T-helper 2 cell treated with Interferon-gamma antibody and Interleukin-4, amounts not matched to agents 5 μg/mL and 100 μg/mL, for 36 hours (primary cell): ENCODE results near the gene PSMB9.

Experiments
- DNase-seq: peaks from one replicate; pipeline ENCODE4 v3.0.0; 2021; ENCODE audit warnings: low spot score
- H3K27ac Mint-ChIP-seq: one replicate; pipeline ENCODE4 v1.8.0; 2021; ENCODE audit warnings: mild to moderate bottlenecking, mixed read lengths
- H3K27me3 Mint-ChIP-seq: one replicate; pipeline ENCODE4 v1.8.0; 2021; ENCODE audit warnings: low read depth, mixed read lengths
- H3K36me3 Mint-ChIP-seq: one replicate; pipeline ENCODE4 v1.8.0; 2021; ENCODE audit warnings: low read depth, mixed read lengths
- H3K4me1 Mint-ChIP-seq: one replicate; pipeline ENCODE4 v1.8.0; 2021; ENCODE audit warnings: low read depth, mixed read lengths
- H3K4me3 Mint-ChIP-seq: one replicate; pipeline ENCODE4 v1.8.0; 2022; ENCODE audit warnings: mild to moderate bottlenecking, moderate library complexity, mixed read lengths
- H3K9me3 Mint-ChIP-seq: one replicate; pipeline ENCODE4 v1.8.0; 2021; ENCODE audit warnings: mixed read lengths

The PSMB9 gene

GRCh38 chr6:32830936-32831335 is 23.1 kb upstream of the PSMB9 start:
- H3K27me3 Mint-ChIP-seq = no peaks in the 10 kb centered on the region
- DNase-seq = no peak
- peaks cover 56% of the 10 kb centered on the region for H3K4me1 Mint-ChIP-seq
- H3K27ac Mint-ChIP-seq = no peak overlapping the region
- H3K4me3 Mint-ChIP-seq = no peak overlapping the region
- no peaks in the 10 kb centered on the region for H3K9me3 Mint-ChIP-seq
- peaks cover 78% of the 10 kb centered on the region for H3K36me3 Mint-ChIP-seq

- Mint-ChIP-seq H3K27ac (no peak overlapping the region), H3K9me3 (no peaks in the 10 kb centered on the region), H3K4me1 (peaks cover 64% of the 10 kb centered on the region), H3K4me3 (no peak overlapping the region), H3K27me3 (no peaks in the 10 kb centered on the region), H3K36me3 (peaks cover 87% of the 10 kb centered on the region)
- no peak for DNase-seq
These were observed 21.5 kb upstream of the PSMB9 start for GRCh38 chr6:32832535-32832934.

GRCh38 chr6:32833664-32834063 is 20.3 kb upstream of the PSMB9 start:
- Mint-ChIP-seq H3K4me1 (peaks cover 60% of the 10 kb centered on the region), H3K36me3 (peaks cover 84% of the 10 kb centered on the region), H3K9me3 (no peaks in the 10 kb centered on the region), H3K27ac (peak overlapping the region; percentile 34), H3K27me3 (no peaks in the 10 kb centered on the region), H3K4me3 (peak overlapping the region; percentile 38)
- no peak for DNase-seq

- H3K27ac Mint-ChIP-seq = no peak overlapping the region
- peak overlapping the region; percentile 40 for H3K4me3 Mint-ChIP-seq
- H3K36me3 Mint-ChIP-seq = peaks cover 78% of the 10 kb centered on the region
- H3K9me3 Mint-ChIP-seq = no peaks in the 10 kb centered on the region
- peaks cover 70% of the 10 kb centered on the region for H3K4me1 Mint-ChIP-seq
- no peaks in the 10 kb centered on the region for H3K27me3 Mint-ChIP-seq
- DNase-seq = no peak
These were observed 18.7 kb upstream of the PSMB9 start for GRCh38 chr6:32835167-32835893.

GRCh38 chr6:32836873-32837272 is 17.1 kb upstream of the PSMB9 start:
- no peak for DNase-seq
- H3K4me1 Mint-ChIP-seq = peaks cover 76% of the 10 kb centered on the region
- H3K36me3 Mint-ChIP-seq = peaks cover 79% of the 10 kb centered on the region
- peak overlapping the region; percentile 98 for H3K27ac Mint-ChIP-seq
- no peaks in the 10 kb centered on the region for H3K9me3 Mint-ChIP-seq
- H3K27me3 Mint-ChIP-seq = no peaks in the 10 kb centered on the region
- peak overlapping the region; percentile 81 for H3K4me3 Mint-ChIP-seq

DNA sequence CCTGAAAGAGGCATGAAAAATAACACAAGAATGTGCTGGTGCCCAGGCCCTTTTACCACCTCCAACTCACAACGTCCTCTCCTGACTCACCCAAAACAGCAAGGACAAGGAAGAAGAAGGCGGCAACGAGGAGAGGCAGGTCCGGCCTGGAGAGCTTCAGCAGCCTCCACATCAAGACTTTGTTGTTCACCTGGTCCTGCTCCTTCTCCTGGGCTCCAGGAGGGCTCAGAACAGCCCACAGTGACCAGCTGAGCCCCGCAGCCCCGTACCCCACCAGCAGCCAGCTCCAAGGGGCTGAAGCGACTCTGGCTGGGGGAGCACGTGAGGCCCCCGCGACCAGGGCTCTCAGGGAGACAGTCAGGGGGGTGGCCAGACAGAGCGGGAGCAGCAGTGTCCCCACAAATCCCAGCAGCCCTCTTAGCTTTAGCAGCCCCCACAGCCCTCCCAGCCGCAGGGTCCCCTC is 16.3 kb upstream of the PSMB9 start:
- Mint-ChIP-seq H3K4me1 (peaks cover 77% of the 10 kb centered on the region), H3K27ac (peak overlapping the region; percentile 98), H3K27me3 (no peaks in the 10 kb centered on the region), H3K4me3 (peak overlapping the region; percentile 81), H3K36me3 (peaks cover 82% of the 10 kb centered on the region), H3K9me3 (no peaks in the 10 kb centered on the region)
- no peak for DNase-seq

- Mint-ChIP-seq H3K9me3 (no peaks in the 10 kb centered on the region), H3K36me3 (peaks cover 81% of the 10 kb centered on the region), H3K4me1 (peaks cover 75% of the 10 kb centered on the region), H3K27ac (peak within 1 kb of the TSS; percentile 98), H3K27me3 (no peaks in the 10 kb centered on the region), H3K4me3 (peak within 1 kb of the TSS; percentile 81)
- DNase-seq = peak; percentile 95
These were observed 15.7 kb upstream of the PSMB9 start, which contains the start of gene TAP2 for GRCh38 chr6:32838114-32838958. Gene TAP2, minus strand, starts transcription at chr6:32838739. Its CDS starts 506 bp downstream, at chr6:32838233.

DNA sequence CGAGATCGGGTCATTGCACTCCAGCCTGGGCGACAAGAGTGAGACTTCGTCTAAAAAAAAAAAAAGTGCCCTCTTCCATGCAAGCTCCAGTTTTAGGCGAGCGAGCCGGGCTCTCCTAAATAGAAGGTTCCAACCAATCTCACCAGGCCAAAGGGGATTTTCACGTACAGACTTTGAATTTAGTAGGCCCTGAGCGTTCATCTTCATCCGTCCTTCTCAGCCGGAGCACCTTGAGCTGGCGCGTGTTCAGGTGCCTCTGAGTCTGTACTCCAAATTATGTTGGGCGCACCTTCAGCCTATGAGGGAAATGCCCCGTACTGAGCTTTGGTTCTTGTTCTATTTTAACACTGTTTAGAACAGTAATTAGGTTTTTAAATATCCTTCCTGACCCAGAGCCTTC is 14.6 kb upstream of the PSMB9 start:
- Mint-ChIP-seq H3K36me3 (peaks cover 79% of the 10 kb centered on the region), H3K27me3 (no peaks in the 10 kb centered on the region), H3K4me3 (peak overlapping the region; percentile 81), H3K4me1 (peaks cover 65% of the 10 kb centered on the region), H3K27ac (peak overlapping the region; percentile 98), H3K9me3 (no peaks in the 10 kb centered on the region)
- no peak for DNase-seq

GRCh38 chr6:32840604-32841246 is 13.3 kb upstream of the PSMB9 start:
- no peaks in the 10 kb centered on the region for H3K9me3 Mint-ChIP-seq
- H3K27me3 Mint-ChIP-seq = no peaks in the 10 kb centered on the region
- H3K4me1 Mint-ChIP-seq = peaks cover 62% of the 10 kb centered on the region
- H3K4me3 Mint-ChIP-seq = peak overlapping the region; percentile 99
- peak overlapping the region; percentile 98 for H3K27ac Mint-ChIP-seq
- peaks cover 78% of the 10 kb centered on the region for H3K36me3 Mint-ChIP-seq
- peak; percentile 47 for DNase-seq

DNA sequence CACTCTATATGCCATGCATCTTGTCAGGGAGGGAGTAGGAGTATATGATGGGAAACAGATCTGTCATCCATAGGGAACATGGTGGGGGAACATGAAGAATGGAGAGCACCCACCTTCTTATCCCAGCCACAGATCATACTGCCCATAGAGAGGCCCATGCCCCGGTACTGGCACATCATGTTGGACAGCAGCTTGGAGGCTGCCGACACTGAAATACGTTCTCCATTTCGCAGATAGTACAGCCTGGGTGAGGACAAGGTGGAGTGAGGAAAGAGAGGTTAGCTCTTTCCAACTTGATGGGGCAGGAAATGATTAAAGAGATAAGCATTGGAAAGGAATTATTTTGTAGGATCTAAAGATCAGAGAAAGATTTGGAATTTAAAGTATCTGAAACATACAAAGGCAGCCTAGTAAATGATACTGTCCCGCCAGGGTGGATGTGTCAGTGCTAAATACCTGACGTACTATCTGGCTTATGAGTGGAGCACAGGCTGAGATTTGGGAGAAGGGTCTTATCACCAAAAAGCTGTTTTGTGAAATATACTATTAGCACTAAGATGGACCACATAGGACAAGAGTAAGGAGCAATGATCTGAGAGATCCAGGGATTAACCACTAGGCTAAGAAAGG is 11.9 kb upstream of the PSMB9 start:
- H3K4me3 Mint-ChIP-seq = peak overlapping the region; percentile 99
- no peaks in the 10 kb centered on the region for H3K27me3 Mint-ChIP-seq
- peaks cover 77% of the 10 kb centered on the region for H3K36me3 Mint-ChIP-seq
- peaks cover 62% of the 10 kb centered on the region for H3K4me1 Mint-ChIP-seq
- H3K9me3 Mint-ChIP-seq = no peaks in the 10 kb centered on the region
- no peak for DNase-seq
- H3K27ac Mint-ChIP-seq = peak overlapping the region; percentile 98

- no peak for DNase-seq
- Mint-ChIP-seq H3K4me3 (peak overlapping the region; percentile 99), H3K27ac (peak overlapping the region; percentile 98), H3K36me3 (peaks cover 77% of the 10 kb centered on the region), H3K4me1 (peaks cover 63% of the 10 kb centered on the region), H3K9me3 (no peaks in the 10 kb centered on the region), H3K27me3 (no peaks in the 10 kb centered on the region)
These were observed 11.3 kb upstream of the PSMB9 start for GRCh38 chr6:32842690-32843089.

- no peaks in the 10 kb centered on the region for H3K9me3 Mint-ChIP-seq
- peaks cover 85% of the 10 kb centered on the region for H3K36me3 Mint-ChIP-seq
- H3K27me3 Mint-ChIP-seq = no peaks in the 10 kb centered on the region
- H3K27ac Mint-ChIP-seq = peak overlapping the region; percentile 98
- DNase-seq = no peak
- H3K4me1 Mint-ChIP-seq = peaks cover 71% of the 10 kb centered on the region
- peak overlapping the region; percentile 99 for H3K4me3 Mint-ChIP-seq
These were observed 10.5 kb upstream of the PSMB9 start for GRCh38 chr6:32843331-32843978.
